HEK293 (cell line): ENCODE data around the gene C11orf21.

ENCODE experiments used
- CTCF ChIA-PET: fragments of 350-600 bp; formaldehyde crosslinking; extraction: SDS; loops from one replicate; lab custom pipeline; 2021; ENCODE audit warnings: antibody characterized with exemption; lab: Yijun Ruan, JAX
- POLR2A ChIA-PET: fragments of 300-600 bp; formaldehyde crosslinking; extraction: SDS; loops from one replicate; lab custom pipeline; 2020; ENCODE audit warnings: antibody characterized with exemption, inconsistent platforms; lab: Yijun Ruan, JAX
- H3K27ac ChIP-seq: fragments of 200-500 bp; sonication (Bioruptor generic); 2 replicates; pipeline ENCODE4 v1.5.1; 2014; ENCODE audit warnings: low read depth, low read length, control low read depth, inconsistent platforms; ENCODE audit errors: extremely low read depth
- H3K36me3 ChIP-seq, 2 experiments: fragments of 200-500 bp in 1 of 2; sonication (Bioruptor generic) in 1 of 2; 1 replicate in 1 of 2; 2 replicates in 1 of 2; pipeline ENCODE4 v1.5.1; 2014 to 2017; ENCODE audit warnings: inconsistent platforms in 2 of 2, low read length in 2 of 2; ENCODE audit not compliant: control insufficient read depth in 2 of 2, insufficient read depth in 1 of 2
- H3K4me1 ChIP-seq: fragments of 200-500 bp; sonication (Bioruptor generic); 2 replicates; pipeline ENCODE4 v1.5.1; 2014; ENCODE audit warnings: mild to moderate bottlenecking, low read length, inconsistent platforms; ENCODE audit not compliant: control insufficient read depth, insufficient read depth
- H3K4me3 ChIP-seq: 2 replicates; pipeline ENCODE4 v1.5.1; 2011; ENCODE audit warnings: low read depth, mild to moderate bottlenecking, control low read depth, low read length, moderate library complexity
- H3K9me3 ChIP-seq: fragments of 200-500 bp; sonication (Bioruptor generic); 2 replicates; pipeline ENCODE4 v1.5.1; 2014; ENCODE audit warnings: low read depth, low read length, inconsistent platforms; ENCODE audit not compliant: control insufficient read depth, insufficient read depth
- BCL11B ChIP-seq: fragments of 450-650 bp; formaldehyde crosslinking; IDR thresholded peaks from 2 replicates; pipeline ENCODE4 v1.5.1; 2016; ENCODE audit warnings: low read depth, missing biosample characterization, missing genetic modification characterization
- GLIS1 ChIP-seq: fragments of 450-650 bp; formaldehyde crosslinking; IDR thresholded peaks from 2 replicates; pipeline ENCODE4 v1.5.1; 2016; ENCODE audit warnings: missing biosample characterization, missing genetic modification characterization
- HIC1 ChIP-seq: fragments of 450-650 bp; formaldehyde crosslinking; IDR thresholded peaks from 2 replicates; pipeline ENCODE4 v1.5.1; 2016; ENCODE audit warnings: missing biosample characterization, missing genetic modification characterization
- KLF8 ChIP-seq: fragments of 450-650 bp; formaldehyde crosslinking; IDR thresholded peaks from 2 replicates; pipeline ENCODE4 v1.5.1; 2016; ENCODE audit warnings: missing biosample characterization, missing genetic modification characterization
- KLF9 ChIP-seq: fragments of 450-650 bp; formaldehyde crosslinking; IDR thresholded peaks from 2 replicates; pipeline ENCODE4 v1.5.1; 2016; ENCODE audit warnings: missing biosample characterization, missing genetic modification characterization, low read depth
- RBAK ChIP-seq: fragments of 450-650 bp; formaldehyde crosslinking; IDR thresholded peaks from 2 replicates; pipeline ENCODE4 v1.5.1; 2016; ENCODE audit warnings: missing biosample characterization, missing genetic modification characterization
- SP2 ChIP-seq: fragments of 450-650 bp; formaldehyde crosslinking; IDR thresholded peaks from 2 replicates; pipeline ENCODE4 v1.5.1; 2016; ENCODE audit warnings: missing biosample characterization, missing genetic modification characterization
- ZBTB49 ChIP-seq: fragments of 450-650 bp; formaldehyde crosslinking; IDR thresholded peaks from 2 replicates; pipeline ENCODE4 v1.5.1; 2016; ENCODE audit warnings: missing biosample characterization, missing genetic modification characterization, low read depth
- ZNF302 ChIP-seq: fragments of 450-650 bp; formaldehyde crosslinking; IDR thresholded peaks from 2 replicates; pipeline ENCODE4 v1.5.1; 2016; ENCODE audit warnings: missing biosample characterization, missing genetic modification characterization, low read depth
- ZNF37A ChIP-seq: fragments of 450-650 bp; IDR thresholded peaks from 2 replicates; pipeline ENCODE4 v1.5.1; 2018; ENCODE audit warnings: missing biosample characterization, missing genetic modification characterization
- ZNF391 ChIP-seq: fragments of 450-650 bp; formaldehyde crosslinking; IDR thresholded peaks from 2 replicates; pipeline ENCODE4 v1.5.1; 2016; ENCODE audit warnings: low read depth, missing biosample characterization, missing genetic modification characterization, borderline replicate concordance
- ZNF488 ChIP-seq: fragments of 450-650 bp; formaldehyde crosslinking; IDR thresholded peaks from 2 replicates; pipeline ENCODE4 v1.5.1; 2016; ENCODE audit warnings: missing biosample characterization, missing genetic modification characterization
- ZNF513 ChIP-seq: fragments of 450-650 bp; IDR thresholded peaks from 2 replicates; pipeline ENCODE4 v1.5.1; 2018; ENCODE audit warnings: missing biosample characterization, missing genetic modification characterization
- ZNF555 ChIP-seq: fragments of 450-650 bp; formaldehyde crosslinking; conservative IDR thresholded peaks from 2 replicates; pipeline ENCODE4 v1.5.1; 2017; ENCODE audit warnings: missing biosample characterization, mild to moderate bottlenecking, missing genetic modification characterization, inconsistent platforms
- ZNF558 ChIP-seq: fragments of 450-650 bp; formaldehyde crosslinking; IDR thresholded peaks from 2 replicates; pipeline ENCODE4 v1.5.1; 2016; ENCODE audit warnings: missing biosample characterization, missing genetic modification characterization
- ZNF623 ChIP-seq: fragments of 450-650 bp; formaldehyde crosslinking; IDR thresholded peaks from 2 replicates; pipeline ENCODE4 v1.5.1; 2016; ENCODE audit warnings: missing biosample characterization, missing genetic modification characterization
- ZNF626 ChIP-seq: fragments of 450-650 bp; sonication (Bioruptor Pico); formaldehyde crosslinking; IDR thresholded peaks from 2 replicates; pipeline ENCODE4 v1.5.1; 2018; ENCODE audit warnings: missing biosample characterization, missing genetic modification characterization, inconsistent platforms
- ZNF658 ChIP-seq: fragments of 450-650 bp; formaldehyde crosslinking; IDR thresholded peaks from 2 replicates; pipeline ENCODE4; 2016; ENCODE audit warnings: missing biosample characterization, missing genetic modification characterization
- ZNF747 ChIP-seq: fragments of 450-650 bp; formaldehyde crosslinking; IDR thresholded peaks from 2 replicates; pipeline ENCODE4 v1.5.1; 2016; ENCODE audit warnings: missing biosample characterization, missing genetic modification characterization
- ZNF791 ChIP-seq: fragments of 450-650 bp; formaldehyde crosslinking; IDR thresholded peaks from 2 replicates; pipeline ENCODE4 v1.5.1; 2016; ENCODE audit warnings: missing biosample characterization, missing genetic modification characterization

C11orf21 gene

GRCh38 chr11:2304506-2305139 is 2.9 kb upstream of the C11orf21 start:
- POLR2A ChIA-PET = interaction anchor here (0.6 to 3.1 kb wide), 5 partner anchors 13 to 116 kb away, joined by 3 to 19 read pairs (median 4); partner anchors contain the start of gene TSSC4
- TF ChIP-seq ZNF391 (tag by site-specific recombination) (no peak), KLF9 (tag by site-specific recombination) (no peak), GLIS1 (tag by site-specific recombination) (no peak), ZNF658 (tag by site-specific recombination) (no peak), RBAK (no peak), ZNF302 (tag by site-specific recombination) (no peak), ZNF513 (no peak)
- Histone ChIP-seq H3K4me3 (no peak overlapping the region), H3K36me3 (no peaks in the 10 kb centered on the region), H3K9me3 (no peaks in the 10 kb centered on the region), H3K4me1 (no peaks in the 10 kb centered on the region), H3K27ac (no peak overlapping the region)
- CTCF ChIA-PET = interaction anchor here (0.5 to 9.4 kb wide), 38 partner anchors 9 to 1396 kb away, joined by 3 to 297 read pairs (median 4); partner anchors contain the start of genes CD81 and TSSC4

- POLR2A ChIA-PET = interaction anchor here (1.4 to 3.1 kb wide), 3 partner anchors 73 to 116 kb away, joined by 4 to 19 read pairs (median 4); partner anchors contain the start of gene TSSC4
- H3K27ac ChIP-seq = no peak overlapping the region
- CTCF ChIA-PET = interaction anchor here (0.6 to 9.4 kb wide), 17 partner anchors 8 to 228 kb away, joined by 3 to 297 read pairs (median 4); partner anchors contain the start of gene TSSC4
- no peaks in the 10 kb centered on the region for H3K4me1 ChIP-seq
- TF ChIP-seq ZNF791 (tag by site-specific recombination) = no peak
- no peak for TF ChIP-seq ZNF488 (tag by site-specific recombination)
- TF ChIP-seq, all 188 proteins: peak for 0
- Histone ChIP-seq H3K36me3 (no peaks in the 10 kb centered on the region), H3K9me3 (no peaks in the 10 kb centered on the region), H3K4me3 (no peak overlapping the region)
These were observed 2.1 kb upstream of the C11orf21 start for GRCh38 chr11:2303627-2304505.

- ChIA-PET POLR2A (no interaction called here), CTCF (interaction anchor here (1.3 to 9.4 kb wide), 2 partner anchors 26 to 118 kb away, joined by 3 to 297 read pairs; no protein-coding TSS in a partner anchor)
- H3K36me3 ChIP-seq = no peaks in the 10 kb centered on the region
- H3K9me3 ChIP-seq = no peaks in the 10 kb centered on the region
- no peak overlapping the region for H3K27ac ChIP-seq
- no peaks in the 10 kb centered on the region for H3K4me1 ChIP-seq
- H3K4me3 ChIP-seq = no peak overlapping the region
- TF ChIP-seq ZNF747 (no peak), BCL11B (tag by site-specific recombination) (no peak), ZNF37A (tag by site-specific recombination) (no peak), KLF8 (tag by site-specific recombination) (no peak), ZNF658 (tag by site-specific recombination) (no peak), ZBTB49 (tag by site-specific recombination) (no peak), ZNF555 (tag by site-specific recombination) (no peak), ZNF558 (tag by site-specific recombination) (no peak), SP2 (no peak), ZNF623 (no peak), ZNF626 (tag by site-specific recombination) (no peak), HIC1 (no peak)
These were observed 1.3 kb upstream of the C11orf21 start for GRCh38 chr11:2302896-2303626.
